ENCODE results near the gene GNG7.

Gene GNG7

DNA sequence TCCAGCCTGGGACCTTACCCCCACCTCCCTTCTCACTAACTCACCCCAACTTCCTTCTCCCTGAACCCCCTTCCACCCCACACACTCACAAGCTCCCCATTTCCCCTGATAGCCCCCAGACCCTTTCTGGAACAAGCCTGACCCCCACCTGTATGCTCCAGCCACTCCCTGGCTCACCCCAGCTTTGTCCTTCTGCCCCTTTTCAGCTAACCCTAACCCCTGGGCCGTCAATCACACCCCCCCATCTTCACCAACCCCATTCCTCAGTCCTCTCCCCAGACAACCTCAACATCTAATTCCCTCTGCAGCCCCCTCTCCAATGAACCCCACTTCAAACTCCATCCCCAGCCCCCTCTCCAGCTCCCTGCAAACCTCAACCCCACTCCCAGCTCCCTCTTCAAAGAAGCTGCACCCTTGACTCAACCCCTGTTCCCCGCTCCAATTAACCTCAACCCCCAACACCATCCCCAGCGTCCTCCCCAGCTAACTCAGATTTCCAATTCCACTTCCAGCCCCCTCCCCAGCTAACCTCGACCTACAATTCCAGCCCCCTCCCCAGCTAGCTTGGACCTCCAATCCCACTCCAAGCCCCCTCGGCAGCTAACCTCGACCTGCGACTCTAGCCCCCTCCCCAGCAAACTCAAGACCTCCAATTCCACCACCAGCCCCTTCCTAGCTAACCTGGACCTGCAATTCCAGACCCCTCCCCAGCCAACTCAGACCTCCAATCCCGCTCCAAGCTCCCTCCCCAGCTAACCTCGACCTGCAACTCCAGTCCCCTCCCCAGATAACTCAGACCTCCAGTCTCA is 929 bp downstream of the GNG7 start:
- Histone ChIP-seq H3K4me1 (ENCODE audit: insufficient read depth, poor library complexity, severe bottlenecking) (no peaks in the 10 kb centered on the region), H3K27ac (ENCODE audit: poor library complexity, severe bottlenecking) (no peak overlapping the region), H3K36me3 (ENCODE audit: low read depth) (no peaks in the 10 kb centered on the region), H3K9me3 (ENCODE audit: severe bottlenecking) (no peaks in the 10 kb centered on the region), H3K4me3 (ENCODE audit: severe bottlenecking) (no peak overlapping the region), H3K27me3 (ENCODE audit: insufficient read depth, poor library complexity, severe bottlenecking) (no peaks in the 10 kb centered on the region)
- TF ChIP-seq, protein P1, sequence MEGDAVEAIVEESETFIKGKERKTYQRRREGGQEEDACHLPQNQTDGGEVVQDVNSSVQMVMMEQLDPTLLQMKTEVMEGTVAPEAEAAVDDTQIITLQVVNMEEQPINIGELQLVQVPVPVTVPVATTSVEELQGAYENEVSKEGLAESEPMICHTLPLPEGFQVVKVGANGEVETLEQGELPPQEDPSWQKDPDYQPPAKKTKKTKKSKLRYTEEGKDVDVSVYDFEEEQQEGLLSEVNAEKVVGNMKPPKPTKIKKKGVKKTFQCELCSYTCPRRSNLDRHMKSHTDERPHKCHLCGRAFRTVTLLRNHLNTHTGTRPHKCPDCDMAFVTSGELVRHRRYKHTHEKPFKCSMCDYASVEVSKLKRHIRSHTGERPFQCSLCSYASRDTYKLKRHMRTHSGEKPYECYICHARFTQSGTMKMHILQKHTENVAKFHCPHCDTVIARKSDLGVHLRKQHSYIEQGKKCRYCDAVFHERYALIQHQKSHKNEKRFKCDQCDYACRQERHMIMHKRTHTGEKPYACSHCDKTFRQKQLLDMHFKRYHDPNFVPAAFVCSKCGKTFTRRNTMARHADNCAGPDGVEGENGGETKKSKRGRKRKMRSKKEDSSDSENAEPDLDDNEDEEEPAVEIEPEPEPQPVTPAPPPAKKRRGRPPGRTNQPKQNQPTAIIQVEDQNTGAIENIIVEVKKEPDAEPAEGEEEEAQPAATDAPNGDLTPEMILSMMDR (IDR thresholded peaks at IDR 0.05; ENCODE audit: poor library complexity, severe bottlenecking) = no peak
- DNase-seq (ENCODE audit: low spot score) (no peak), ATAC-seq (ENCODE audit: low read depth) (no peak)

DNA sequence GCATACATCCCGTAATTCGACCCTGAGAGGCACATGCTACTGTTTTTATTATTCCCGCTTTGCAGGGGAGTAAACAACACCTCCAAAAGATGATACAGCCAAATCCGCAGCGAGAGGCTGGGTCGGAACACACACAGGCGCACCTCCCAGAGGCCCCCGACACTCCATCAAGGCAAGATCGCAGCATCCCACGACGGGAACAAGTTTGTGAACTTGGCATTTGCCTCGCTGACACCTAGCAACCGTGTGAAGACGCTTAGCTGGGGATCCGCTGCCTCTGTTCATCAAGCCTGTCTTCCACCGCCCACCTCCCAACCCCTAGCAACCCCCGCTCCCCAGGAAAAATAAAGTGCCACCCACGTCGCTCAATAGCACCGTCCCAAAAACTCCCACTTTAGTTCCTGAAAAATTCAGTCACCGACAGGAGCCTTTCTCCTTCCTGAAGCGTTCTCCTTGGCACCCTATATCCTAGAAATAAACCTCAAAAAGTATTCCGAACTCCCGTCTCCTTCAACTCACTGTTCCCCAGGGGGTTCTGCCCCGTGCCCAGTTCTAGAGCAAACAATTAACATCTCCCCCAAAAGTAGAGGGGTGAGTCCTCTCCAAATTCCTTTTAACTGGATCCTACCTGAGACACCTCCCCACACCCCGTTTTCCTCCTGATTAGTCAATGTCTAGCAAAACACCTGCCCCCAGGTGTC is 1.7 kb downstream of the GNG7 start:
- Histone ChIP-seq H3K4me1 (ENCODE audit: insufficient read depth, poor library complexity, severe bottlenecking) (no peaks in the 10 kb centered on the region), H3K36me3 (ENCODE audit: low read depth) (no peaks in the 10 kb centered on the region), H3K27ac (ENCODE audit: poor library complexity, severe bottlenecking) (no peak overlapping the region), H3K27me3 (ENCODE audit: insufficient read depth, poor library complexity, severe bottlenecking) (no peaks in the 10 kb centered on the region), H3K4me3 (ENCODE audit: severe bottlenecking) (no peak overlapping the region), H3K9me3 (ENCODE audit: severe bottlenecking) (no peaks in the 10 kb centered on the region)
- no peak for DNase-seq (ENCODE audit: low spot score)
- TF ChIP-seq, protein P1 (IDR thresholded peaks at IDR 0.05; ENCODE audit: poor library complexity, severe bottlenecking) = no peak
- no peak for ATAC-seq (ENCODE audit: low read depth)

DNA sequence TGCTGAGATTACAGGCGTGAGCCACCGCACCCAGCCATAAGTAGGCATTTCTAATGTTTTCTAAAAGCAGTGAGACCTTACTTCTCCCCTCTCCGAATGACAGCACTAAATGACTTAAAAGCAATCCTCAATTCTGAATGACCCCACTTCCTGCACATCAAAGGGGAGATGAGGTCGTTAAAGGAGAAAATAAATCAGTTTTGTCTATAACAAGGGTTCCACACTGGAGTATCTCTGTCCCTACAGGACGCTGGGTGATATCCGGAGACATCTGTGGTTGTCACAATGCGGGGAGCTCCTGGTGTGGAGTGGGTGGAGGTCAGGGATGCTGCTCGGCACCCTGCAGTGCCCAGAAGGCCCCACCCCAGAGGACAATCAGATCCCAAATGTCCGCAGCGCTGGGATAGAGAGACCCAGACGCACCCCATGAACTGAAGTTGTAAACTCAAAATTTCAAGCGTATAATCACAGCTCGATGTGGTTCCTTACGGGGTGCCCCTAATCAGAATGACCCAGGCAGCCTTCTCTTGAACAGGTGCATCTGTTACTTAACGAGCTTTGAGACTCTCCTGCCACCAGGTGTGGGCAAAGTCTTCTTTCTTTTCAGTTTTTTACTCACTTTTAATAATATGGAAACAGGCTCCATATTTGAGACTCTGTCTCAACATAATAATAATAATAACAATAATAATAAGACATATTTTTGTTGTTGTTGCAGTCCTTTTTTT is 2.9 kb downstream of the GNG7 start:
- no peaks in the 10 kb centered on the region for H3K27me3 ChIP-seq (ENCODE audit: insufficient read depth, poor library complexity, severe bottlenecking)
- no peaks in the 10 kb centered on the region for H3K36me3 ChIP-seq (ENCODE audit: low read depth)
- H3K9me3 ChIP-seq (ENCODE audit: severe bottlenecking) = no peaks in the 10 kb centered on the region
- DNase-seq (ENCODE audit: low spot score) (no peak), ATAC-seq (ENCODE audit: low read depth) (no peak)
- no peaks in the 10 kb centered on the region for H3K4me1 ChIP-seq (ENCODE audit: insufficient read depth, poor library complexity, severe bottlenecking)
- TF ChIP-seq, protein P1 (IDR thresholded peaks at IDR 0.05; ENCODE audit: poor library complexity, severe bottlenecking) = no peak
- H3K27ac ChIP-seq (ENCODE audit: poor library complexity, severe bottlenecking) = no peak overlapping the region
- H3K4me3 ChIP-seq (ENCODE audit: severe bottlenecking) = no peak overlapping the region

DNA sequence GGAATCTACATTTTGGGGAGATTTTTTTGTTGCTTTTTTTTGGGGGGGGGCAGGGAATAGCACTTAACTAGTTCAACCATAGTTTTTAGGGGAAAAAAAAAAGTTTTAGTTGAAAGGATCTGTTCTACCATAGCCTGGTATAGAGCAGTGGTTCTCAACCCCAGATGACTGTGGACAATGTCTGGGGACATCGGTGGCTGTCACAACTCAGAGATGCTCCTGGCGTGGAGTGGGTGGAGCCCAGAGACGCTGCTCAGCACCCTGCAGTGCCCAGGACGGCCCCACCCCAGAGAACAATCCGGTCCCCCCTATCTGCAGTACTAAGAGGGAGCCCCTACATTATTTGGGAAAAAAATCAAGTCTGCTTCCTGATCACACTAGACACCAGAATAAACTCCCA is 8.3 kb downstream of the GNG7 start:
- no peak overlapping the region for H3K27ac ChIP-seq (ENCODE audit: poor library complexity, severe bottlenecking)
- no peaks in the 10 kb centered on the region for H3K4me1 ChIP-seq (ENCODE audit: insufficient read depth, poor library complexity, severe bottlenecking)
- H3K36me3 ChIP-seq (ENCODE audit: low read depth) = no peaks in the 10 kb centered on the region
- ATAC-seq (ENCODE audit: low read depth) (no peak), DNase-seq (ENCODE audit: low spot score) (no peak)
- TF ChIP-seq, protein P1 (IDR thresholded peaks at IDR 0.05; ENCODE audit: poor library complexity, severe bottlenecking) = no peak
- H3K27me3 ChIP-seq (ENCODE audit: insufficient read depth, poor library complexity, severe bottlenecking) = no peaks in the 10 kb centered on the region
- H3K9me3 ChIP-seq (ENCODE audit: severe bottlenecking) = no peaks in the 10 kb centered on the region
- H3K4me3 ChIP-seq (ENCODE audit: severe bottlenecking) = no peak overlapping the region
